Esophagus squamous epithelium (tissue), 5 donors: ENCODE results near the gene KRTAP10-1. TPM values are rescaled to one million over a fixed set of nuclear protein-coding genes. Genes with fewer than 3 reads are reported as not detected.

Experiments used
- DNase-seq: peaks from one replicate; lab custom pipeline; 2025; lab: John Stamatoyannopoulos, UW
- H3K27ac ChIP-seq, 4 donors: fragments of 200-600 bp; sonication (generic); one replicate each; pipeline ENCODE4 v1.5.1; 2016 to 2019; ENCODE audit warnings: mild to moderate bottlenecking in 1 of 4
- H3K27me3 ChIP-seq, 4 donors: fragments of 200-600 bp; sonication (generic); 1 replicate in 3 of 4; 2 replicates in 1 of 4; pipeline versions ENCODE4 v1.5.1 to v1.6.0; 2017 to 2021; ENCODE audit warnings: antibody characterized with exemption in 1 of 4
- H3K36me3 ChIP-seq, 3 donors: fragments of 200-600 bp; sonication (generic); one replicate each; pipeline ENCODE4 v1.5.1; 2016 to 2019
- H3K4me1 ChIP-seq, 3 donors: fragments of 200-600 bp; sonication (generic); one replicate each; pipeline ENCODE4 v1.5.1; 2017 to 2019
- H3K4me3 ChIP-seq, 4 donors: fragments of 200-600 bp; sonication (generic); 1 replicate in 3 of 4; 2 replicates in 1 of 4; pipeline ENCODE4 v1.5.1; 2016 to 2019; ENCODE audit warnings: mild to moderate bottlenecking in 2 of 4, moderate library complexity in 1 of 4
- H3K9me3 ChIP-seq, 3 donors: fragments of 200-600 bp; sonication (generic); one replicate each; pipeline ENCODE4 v1.5.1; 2016 to 2019
- CTCF ChIP-seq, 6 experiments: fragments of 450-650 bp in 4 of 6; fragments of 200-600 bp in 2 of 6; sonication (generic) in 2 of 6; IDR thresholded peaks; one replicate each; pipeline ENCODE4 v1.5.1; 2016 to 2019; ENCODE audit warnings: antibody characterized with exemption in 6 of 6, mild to moderate bottlenecking in 4 of 6, moderate library complexity in 4 of 6
- POLR2A ChIP-seq, 4 donors: fragments of 450-650 bp; IDR thresholded peaks; one replicate each; pipeline ENCODE4 v1.6.1; 2017; ENCODE audit warnings: antibody characterized with exemption in 4 of 4, mild to moderate bottlenecking in 4 of 4, moderate library complexity in 3 of 4
- WGBS, 2 donors: methylation state at CpG; one replicate each; pipeline ENCODE4 v1.1.5; 2018; 5-methylcytosine and 5-hydroxymethylcytosine counted together
- intact Hi-C: fragments of 100-400 bp; cut with DNase I; formaldehyde crosslinking; loops from one replicate; pipeline ENCODE4 v1.15.0; 2022
- total RNA-seq, 4 donors: library from RNA; depleted of rRNA; stranded (reverse); fragments of >200 nt; gene quantifications; one replicate each; pipeline ENCODE4 v1.1.0, GENCODE V29; 2016
- donor health status: DM: yes; HTN: yes; CAD: no.

Gene KRTAP10-1
- total RNA-seq, 4 donors from 2014 or later = not detected

GRCh38 chr21:44527983-44528633 lies 11.9 kb downstream of the KRTAP10-1 start:
- H3K4me1 ChIP-seq = no peaks in the 10 kb centered on the region
- no peak overlapping the region for H3K27ac ChIP-seq
- DNase-seq = no peak
- H3K27me3 ChIP-seq = peaks cover 0 to 28% (median 0%) of the 10 kb centered on the region in 4 donors
- WGBS, 2 donors = 70% methylated on average over 2 of the region's 18 CpGs; no CpG with 5 or more reads in 1 of the 2 donors
- H3K36me3 ChIP-seq = no peaks in the 10 kb centered on the region
- intact Hi-C loops = no loop called here
- no peaks in the 10 kb centered on the region for H3K9me3 ChIP-seq
- TF ChIP-seq POLR2A (IDR thresholded peaks at IDR 0.05) (no peak), CTCF (IDR thresholded peaks at IDR 0.05) (no peak)
- no peak overlapping the region for H3K4me3 ChIP-seq

DNA sequence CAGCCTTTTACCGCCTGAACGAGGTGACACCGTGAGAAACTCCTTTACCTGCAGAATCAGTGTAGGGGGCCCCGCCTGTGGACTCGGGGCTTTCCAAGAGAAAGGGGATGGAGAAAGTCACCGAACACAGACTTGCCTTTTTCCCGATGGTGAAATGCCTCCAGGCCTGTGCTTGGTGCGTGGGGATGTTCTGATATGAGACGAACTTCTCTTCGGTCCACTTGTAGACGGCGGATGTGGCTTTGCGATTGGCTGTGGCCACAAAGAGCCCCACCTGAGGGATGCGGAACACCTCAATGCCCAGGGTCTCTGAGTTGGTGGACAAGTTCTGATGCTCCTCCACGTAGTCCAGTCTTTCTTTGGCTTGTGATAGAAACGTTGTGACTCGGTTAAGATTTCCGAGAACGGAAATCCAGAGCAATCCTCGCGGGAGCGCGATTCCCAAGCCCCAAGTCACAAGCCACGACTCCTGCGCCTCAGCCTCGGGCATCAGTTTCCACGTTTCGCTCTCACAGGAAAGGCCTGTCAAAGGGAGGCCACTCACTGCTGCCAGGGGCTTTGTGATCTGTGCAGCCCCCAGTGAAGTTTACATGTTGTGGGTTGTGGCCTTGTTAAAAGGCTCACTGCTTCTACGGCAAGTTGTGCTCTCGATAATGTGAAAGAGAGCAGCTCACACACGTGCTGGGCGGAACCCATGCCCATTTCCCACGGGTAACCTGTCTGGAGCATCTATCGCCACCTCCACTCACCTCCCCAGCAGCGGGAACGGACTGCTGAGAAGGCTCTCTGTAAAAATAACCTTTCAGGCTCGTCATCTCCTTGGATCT lies 12.6 kb downstream of the KRTAP10-1 start:
- H3K4me3 ChIP-seq = no peak overlapping the region
- H3K27ac ChIP-seq = no peak overlapping the region
- H3K27me3 ChIP-seq = peaks cover 0 to 23% (median 0%) of the 10 kb centered on the region in 4 donors
- 88 to 89% methylated on average over 22 to 29 of the region's 37 CpGs for WGBS, 2 donors
- H3K36me3 ChIP-seq = no peaks in the 10 kb centered on the region
- no peak for DNase-seq
- no peak for TF ChIP-seq POLR2A (IDR thresholded peaks at IDR 0.05)
- TF ChIP-seq CTCF (IDR thresholded peaks at IDR 0.05) = no peak
- intact Hi-C loops = no loop called here
- no peaks in the 10 kb centered on the region for H3K9me3 ChIP-seq
- H3K4me1 ChIP-seq = no peaks in the 10 kb centered on the region

- H3K27ac ChIP-seq = no peak overlapping the region
- H3K9me3 ChIP-seq = no peaks in the 10 kb centered on the region
- no peaks in the 10 kb centered on the region for H3K36me3 ChIP-seq
- TF ChIP-seq POLR2A (IDR thresholded peaks at IDR 0.05) (no peak), CTCF (IDR thresholded peaks at IDR 0.05) (no peak)
- intact Hi-C loops = no loop called here
- no peak overlapping the region for H3K4me3 ChIP-seq
- peaks cover 0 to 19% (median 0%) of the 10 kb centered on the region in 4 donors for H3K27me3 ChIP-seq
- no peak for DNase-seq
- H3K4me1 ChIP-seq = no peaks in the 10 kb centered on the region
- 82 to 86% methylated on average over 9 of the region's 12 CpGs for WGBS, 2 donors
Measured at GRCh38 chr21:44526096-44526997, 13.6 kb downstream of the KRTAP10-1 start.

DNA sequence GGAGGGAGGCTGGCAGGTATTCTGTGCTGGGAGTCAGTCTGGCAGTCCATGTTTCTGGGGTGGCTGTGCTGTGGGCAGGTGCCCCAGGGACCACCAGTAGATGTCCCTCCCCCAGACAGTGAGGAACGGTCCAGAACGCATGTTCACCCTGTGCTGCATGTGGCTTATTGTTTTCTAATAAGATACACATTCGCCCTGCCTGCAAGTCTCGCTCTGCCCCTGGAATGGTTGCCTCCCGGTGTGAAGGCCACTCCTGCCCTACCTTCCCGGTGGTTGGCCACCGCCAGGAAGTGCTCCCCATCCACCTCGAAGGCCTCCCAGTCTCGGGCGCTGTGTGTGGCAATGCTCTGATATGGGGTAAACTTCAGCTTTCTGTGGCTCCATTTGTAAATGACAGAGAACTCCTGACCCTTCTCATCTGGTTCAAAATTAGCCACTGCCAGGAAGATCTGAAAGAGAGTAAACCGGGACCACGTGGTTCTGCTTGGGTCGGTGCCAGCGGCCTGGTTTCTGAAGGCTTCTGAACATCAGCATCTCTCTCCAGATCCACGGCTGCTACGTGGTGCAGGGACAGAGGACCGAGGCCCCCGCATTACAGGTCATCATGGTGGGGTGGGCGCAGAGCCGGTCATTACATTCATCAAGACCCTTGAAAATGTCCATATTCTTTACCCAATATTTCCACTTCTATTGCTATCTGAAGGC lies 14.5 kb downstream of the KRTAP10-1 start:
- Histone ChIP-seq H3K27me3 (peaks cover 0 to 19% (median 0%) of the 10 kb centered on the region in 4 donors), H3K4me1 (no peaks in the 10 kb centered on the region), H3K4me3 (no peak overlapping the region), H3K9me3 (no peaks in the 10 kb centered on the region), H3K36me3 (no peaks in the 10 kb centered on the region), H3K27ac (no peak overlapping the region)
- intact Hi-C loops = no loop called here
- no peak for TF ChIP-seq POLR2A (IDR thresholded peaks at IDR 0.05)
- TF ChIP-seq CTCF (IDR thresholded peaks at IDR 0.05) = no peak
- WGBS, 2 donors = 89 to 90% methylated on average over 5 to 10 of the region's 20 CpGs
- no peak for DNase-seq
